ENCODE results near the gene NEMP2.

The NEMP2 gene, protein sequence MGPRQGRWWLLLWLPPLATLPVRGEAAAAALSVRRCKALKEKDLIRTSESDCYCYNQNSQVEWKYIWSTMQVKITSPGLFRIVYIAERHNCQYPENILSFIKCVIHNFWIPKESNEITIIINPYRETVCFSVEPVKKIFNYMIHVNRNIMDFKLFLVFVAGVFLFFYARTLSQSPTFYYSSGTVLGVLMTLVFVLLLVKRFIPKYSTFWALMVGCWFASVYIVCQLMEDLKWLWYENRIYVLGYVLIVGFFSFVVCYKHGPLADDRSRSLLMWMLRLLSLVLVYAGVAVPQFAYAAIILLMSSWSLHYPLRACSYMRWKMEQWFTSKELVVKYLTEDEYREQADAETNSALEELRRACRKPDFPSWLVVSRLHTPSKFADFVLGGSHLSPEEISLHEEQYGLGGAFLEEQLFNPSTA

DNA sequence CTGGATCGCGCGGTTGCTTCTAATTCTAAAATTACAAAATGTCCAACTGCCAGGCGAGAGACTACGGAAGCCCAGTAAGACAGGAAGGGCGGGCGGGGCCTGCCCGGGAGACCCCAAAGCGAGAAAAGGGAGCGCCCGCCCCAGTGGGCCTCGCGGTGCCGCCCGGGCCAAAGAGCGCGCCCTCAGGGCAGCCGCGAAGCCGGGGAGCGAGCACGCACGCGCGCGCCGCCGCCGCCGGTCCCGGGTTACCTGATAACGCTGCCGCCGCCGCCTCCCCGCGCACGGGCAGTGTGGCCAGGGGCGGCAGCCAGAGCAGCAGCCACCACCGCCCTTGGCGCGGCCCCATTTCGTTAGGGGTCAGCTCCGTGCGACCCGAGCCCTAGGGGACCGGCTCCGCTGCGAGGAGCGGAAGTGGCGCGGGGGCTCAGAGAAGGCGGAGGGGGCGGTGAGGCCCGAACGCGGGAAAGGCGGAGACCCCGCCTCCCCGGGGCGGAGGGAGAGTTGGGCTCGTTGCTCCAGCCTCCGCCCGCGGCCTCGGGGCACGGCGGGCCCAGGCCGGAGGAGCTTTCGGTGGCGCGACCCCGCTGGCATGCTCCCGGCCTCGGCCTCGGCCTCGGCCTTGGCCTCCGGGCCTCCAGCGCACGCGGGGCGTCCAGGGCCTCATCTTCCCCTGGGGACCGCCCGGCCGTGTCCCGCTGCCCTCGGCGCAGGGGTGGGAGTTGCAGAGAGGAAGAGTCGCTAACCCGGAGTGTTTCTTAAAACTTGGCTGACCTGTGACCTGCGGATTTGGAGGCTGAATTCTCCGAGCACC, at the start of gene NEMP2:
Gene NEMP2 (minus strand): TSS at position 413 of the 811 bp plus-strand sequence. CDS start 67 bp downstream, at position 346.
- peak; percentile 86 for DNase-seq

DNA sequence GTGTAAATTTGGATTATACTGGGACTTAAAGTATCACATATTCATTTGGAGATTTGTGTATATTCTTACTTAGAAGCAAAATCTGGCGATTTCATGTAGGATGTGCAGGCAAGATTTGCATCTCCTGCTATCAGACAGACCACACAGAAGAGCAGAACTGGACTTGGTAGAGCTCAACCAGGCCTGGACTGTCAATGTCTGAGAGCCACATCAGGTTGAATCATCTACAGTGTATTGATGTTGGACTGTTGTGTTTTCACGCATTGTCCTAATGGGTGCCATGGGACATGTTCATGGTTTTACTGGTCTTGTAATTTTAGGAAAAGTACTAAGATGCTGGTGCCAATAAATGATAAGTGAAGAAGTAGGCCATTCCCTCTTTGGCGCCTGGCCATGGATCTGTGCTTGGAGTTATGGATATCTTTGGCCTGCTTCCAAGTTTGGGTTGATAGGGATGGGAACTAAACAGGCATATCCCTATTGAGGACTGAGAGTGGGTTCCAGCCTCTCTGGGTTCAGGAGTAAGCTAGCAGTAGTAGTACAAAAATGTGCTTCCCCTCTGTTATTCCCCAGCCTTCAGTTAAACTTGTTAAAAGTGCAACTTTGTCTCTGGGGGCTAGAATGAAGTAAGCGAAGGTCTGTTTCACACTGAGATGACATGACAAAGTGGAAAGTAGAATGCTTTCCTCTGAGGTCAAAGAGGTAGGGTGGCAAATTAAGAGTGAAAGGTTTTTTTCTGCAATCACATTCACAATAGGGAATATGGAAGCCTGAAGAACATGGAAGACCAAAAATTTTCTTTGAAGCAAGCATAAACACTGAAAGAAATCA, 49.2 kb upstream of the NEMP2 start:
- DNase-seq: peak; percentile 65

DNA sequence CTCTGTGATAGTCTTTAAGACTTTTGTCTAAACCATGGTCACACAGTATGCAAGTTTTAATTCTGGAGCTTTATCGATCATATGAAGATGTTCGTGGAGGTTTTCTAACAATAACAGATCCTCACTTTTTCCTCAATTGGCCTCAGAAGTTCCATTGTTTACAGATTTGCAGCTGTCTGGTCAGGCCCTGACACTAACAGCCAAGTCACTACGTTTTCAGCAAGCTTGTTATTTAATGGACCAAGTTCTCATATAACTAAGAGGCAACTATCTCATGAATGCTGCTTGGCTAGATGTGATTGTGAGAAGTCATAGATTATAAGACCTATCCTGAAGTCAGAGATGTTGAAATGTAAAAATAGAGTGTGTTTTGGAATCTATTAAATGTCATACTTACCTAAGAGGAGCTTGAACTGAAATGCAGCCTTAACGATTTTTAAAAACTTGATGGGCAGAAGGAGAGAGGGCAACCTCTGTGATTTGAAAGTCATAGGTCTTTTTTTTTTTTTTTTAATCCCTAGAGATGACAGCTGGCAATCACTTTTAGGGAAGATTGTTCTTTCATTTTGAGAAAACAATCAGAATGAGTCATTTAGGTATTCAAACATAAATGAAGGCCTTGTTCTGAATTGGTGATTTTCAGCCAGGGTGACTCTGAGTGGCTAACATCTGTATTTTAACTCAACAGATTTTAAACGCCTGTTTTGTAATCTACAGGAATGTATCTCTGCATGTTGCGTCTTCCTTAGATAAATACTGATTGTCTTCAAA, 48.4 kb upstream of the NEMP2 start:
- DNase-seq: no peak

DNA sequence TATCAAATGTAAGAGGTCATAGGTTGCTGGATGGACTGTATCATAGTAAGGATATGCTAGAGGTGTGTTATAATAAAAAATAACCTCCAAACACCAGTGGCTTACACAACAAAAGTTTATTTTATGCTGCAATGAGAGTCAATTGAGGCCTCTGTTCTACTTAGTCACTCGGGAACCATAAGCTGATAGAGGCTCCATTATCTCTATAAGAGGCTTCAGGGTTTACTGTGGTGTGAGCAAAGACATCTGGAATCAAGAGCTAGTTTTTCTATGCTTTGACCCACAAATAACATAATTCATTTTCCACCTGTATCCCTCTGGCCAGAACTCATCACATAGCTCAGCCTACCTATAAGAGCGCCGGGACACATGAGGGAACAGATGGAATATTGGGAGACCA, 47.5 kb upstream of the NEMP2 start:
- no peak for DNase-seq

DNA sequence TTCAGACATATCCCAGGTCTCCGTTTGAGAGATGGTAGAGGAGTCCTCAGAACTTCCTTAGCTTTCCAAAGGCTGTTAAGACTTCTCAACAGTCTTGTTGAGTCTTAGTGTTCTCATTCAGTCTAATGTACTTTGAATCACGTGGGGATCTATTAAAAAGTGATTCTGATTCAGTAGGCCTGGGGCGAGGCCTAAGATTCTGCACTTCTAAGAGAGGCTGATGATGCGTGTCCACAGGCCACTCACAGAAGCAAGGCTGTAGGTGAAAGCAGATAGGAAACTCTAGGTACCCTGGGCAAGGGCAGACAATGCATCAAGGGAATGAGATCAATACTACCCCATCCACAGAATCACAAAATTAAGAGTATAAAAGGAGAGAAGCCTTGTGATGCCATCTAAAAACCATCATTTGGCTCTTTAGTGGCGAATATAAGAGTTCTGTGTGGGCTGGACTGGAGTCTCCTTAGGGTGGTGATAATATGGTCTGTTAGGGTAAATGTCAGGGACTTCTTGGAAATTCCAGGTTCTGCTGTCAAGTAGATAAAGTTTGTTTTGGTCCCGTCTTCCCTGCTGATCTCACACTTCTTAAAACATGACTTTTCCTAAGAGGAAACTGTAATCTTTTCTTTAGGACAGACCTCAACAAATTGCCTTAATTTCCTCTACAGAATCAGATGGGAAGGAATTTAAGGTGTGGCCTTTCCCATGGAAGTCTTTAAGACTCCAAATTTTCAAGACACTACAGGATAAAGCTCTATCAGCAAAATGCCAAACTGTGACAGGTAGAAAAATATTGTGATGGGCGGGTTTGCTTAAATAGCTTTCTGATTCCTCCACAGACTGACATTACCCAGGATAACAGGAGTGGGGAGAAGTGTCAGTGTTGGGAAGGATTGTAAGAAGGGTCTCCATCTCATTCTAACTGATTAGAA, 45.7 kb upstream of the NEMP2 start:
- no peak for DNase-seq

DNA sequence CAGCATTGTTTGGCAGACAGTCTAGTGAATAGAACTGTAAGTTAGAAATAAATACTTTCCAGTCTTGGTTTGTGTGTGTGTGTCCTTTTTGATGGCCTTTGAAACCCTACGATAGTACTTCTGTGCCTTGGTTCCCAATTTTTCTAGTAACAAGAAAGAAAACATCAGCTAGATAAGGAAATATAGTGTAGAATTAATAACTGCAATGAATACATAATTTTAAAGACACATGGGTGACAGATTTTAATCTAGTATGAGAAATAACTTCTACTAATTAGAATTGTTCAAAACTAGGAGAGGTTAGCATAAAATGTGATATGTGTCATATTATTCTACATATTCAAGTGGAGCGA, 44.5 kb upstream of the NEMP2 start:
- no peak for DNase-seq

DNA sequence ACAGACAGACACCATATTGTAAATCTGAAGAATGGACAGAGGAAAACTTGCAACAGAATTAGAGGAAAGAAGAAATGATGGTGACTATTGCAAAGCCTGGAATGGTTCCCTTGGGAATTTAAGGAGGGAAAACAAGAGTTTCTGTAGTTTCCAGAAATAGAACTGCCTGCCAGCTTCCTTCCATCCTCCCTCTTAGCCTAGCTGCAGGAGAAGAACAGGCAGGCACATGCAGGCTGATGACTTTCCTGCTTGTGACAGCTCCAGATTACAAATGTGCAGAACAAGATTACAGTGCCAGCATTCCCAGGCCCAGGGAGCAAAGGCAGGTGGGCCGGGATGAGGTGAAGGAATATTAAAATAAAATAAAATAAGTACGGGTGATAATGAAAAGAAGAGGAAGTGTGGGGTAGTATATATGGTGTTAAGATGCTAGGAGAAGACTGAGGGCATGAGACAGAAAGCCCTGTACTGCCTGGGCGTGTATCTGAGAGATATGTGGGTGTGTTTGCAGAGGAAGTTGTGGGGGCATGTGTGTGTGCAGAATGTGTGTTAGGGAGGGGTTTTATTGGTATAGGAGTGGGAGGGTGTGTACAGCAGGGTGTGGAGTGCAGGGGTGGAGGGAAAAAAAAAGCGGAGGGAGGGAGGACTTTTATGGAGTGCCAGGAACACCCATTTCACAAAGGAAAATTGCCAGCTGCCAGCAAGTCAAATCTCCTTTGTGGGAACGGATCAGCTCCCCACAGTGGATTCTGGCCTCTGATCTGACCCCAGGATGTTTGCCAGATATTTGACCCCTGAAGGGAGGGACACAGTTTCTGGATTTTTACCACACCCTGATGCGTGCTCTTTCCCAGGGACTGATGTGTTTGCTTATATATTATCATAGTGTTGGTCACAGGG, 43.9 kb upstream of the NEMP2 start:
- peak; percentile 44 for DNase-seq

DNA sequence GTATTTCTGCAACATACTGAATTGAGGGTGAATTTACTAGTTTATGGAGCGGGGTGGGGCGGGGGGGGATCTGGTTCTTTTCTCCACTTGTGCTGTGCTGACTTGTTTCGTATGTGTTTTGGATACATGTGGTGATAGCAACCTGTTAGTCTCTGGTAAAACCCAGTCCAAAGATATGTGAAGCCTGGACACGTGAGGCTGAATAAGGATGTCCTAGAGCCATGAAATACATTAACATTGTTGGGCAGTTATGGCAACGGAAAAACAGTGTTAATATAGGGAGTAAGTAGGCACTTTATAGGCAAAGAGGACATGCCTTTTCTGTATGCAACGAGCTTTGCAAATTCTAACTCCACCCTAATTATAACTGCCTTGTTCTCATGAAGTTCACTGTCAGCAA, 42.1 kb upstream of the NEMP2 start:
- DNase-seq: no peak

DNA sequence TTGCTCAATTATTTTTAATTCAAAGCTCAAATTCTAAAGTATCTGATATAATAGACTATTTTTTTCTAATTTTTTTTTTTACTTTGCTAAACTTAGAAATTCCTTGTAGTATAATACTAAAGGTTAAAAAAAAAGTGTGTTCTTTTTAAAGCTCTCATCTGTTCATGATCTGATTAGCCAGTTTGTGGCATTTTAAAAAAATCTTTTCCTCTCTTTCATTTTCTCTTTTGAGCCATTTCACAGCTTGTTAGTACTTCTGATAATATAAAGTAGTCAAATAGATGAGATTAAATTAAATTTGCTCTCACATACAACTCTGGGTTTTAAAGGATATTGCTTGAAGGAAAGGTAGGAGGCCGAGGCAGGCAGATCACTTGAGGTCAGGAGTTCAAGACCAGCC, 40.7 kb upstream of the NEMP2 start:
- no peak for DNase-seq

DNA sequence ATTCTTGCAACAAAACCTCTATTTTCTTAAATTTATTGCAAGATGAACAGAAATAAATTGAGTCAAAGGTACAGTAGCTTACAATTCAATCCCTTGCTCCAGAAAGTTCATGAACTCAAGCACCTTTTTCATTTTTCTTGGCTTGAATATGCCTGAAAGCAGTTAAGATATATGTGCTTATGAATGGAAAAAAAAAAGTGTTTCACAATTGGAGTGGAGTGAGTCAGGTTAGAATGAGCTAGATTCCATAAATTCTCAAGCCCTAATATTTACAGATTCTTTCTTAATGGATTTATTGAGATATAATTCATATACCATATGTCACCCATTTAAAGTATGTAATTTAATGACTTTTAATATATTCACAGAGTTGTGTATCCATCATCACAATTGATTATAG, 39.6 kb upstream of the NEMP2 start:
- DNase-seq: no peak

DNA sequence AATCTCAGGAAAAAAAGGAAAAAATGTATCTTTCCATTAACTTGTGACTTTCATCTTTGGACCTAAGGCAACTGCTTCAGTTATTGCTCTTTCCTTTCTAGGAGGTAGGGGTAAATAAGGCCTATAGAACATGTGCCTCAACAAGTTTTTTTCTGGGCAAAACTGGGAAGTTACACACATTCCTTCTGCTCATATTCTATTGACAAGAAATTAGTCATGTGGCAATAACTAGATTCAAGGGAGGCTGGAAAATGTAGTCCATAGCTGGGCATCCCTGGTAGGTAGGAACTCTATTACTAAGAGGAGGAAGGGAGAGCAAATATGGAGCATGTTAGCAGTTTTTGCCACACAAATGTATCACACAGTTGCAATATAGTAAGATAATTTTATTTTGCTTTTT, 37.7 kb upstream of the NEMP2 start:
- no peak for DNase-seq

DNA sequence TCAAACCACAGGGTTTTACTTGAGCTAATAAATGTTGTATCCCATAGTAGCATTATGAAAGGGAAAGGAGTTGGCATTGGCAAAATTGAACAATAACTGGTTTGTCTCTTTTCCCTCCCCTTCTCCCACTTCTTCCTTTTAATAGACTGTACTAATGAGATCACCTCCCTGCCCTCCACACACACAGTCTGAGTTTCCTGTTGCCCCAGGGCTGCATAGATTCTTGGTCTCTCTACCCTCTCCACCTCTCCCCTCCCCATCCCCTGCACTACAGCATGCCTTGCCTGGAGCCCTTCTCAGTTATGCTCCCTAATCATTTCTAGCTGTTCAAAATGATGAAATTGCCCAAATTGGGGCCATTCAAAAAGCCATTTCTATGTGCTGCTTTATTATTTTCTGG, 37.2 kb upstream of the NEMP2 start:
- no peak for DNase-seq

DNA sequence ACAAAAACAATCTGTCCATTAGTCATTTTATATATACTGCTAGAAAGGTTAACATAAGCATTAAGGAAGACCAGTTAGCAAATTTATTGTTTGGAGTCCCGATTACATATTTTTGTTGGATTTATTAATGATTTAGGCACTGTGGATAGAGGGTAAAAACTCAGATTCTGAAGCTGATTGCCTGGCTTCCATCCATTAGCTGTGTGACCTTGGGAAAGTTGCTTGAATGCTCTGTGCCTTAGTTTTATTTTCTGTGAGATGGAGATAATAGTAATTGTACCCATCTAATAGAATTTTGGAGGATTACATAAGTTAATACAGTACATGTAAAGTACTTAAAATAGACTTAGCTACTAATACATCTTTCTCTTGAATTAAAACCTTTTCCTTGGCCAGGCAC, 36.3 kb upstream of the NEMP2 start:
- no peak for DNase-seq

DNA sequence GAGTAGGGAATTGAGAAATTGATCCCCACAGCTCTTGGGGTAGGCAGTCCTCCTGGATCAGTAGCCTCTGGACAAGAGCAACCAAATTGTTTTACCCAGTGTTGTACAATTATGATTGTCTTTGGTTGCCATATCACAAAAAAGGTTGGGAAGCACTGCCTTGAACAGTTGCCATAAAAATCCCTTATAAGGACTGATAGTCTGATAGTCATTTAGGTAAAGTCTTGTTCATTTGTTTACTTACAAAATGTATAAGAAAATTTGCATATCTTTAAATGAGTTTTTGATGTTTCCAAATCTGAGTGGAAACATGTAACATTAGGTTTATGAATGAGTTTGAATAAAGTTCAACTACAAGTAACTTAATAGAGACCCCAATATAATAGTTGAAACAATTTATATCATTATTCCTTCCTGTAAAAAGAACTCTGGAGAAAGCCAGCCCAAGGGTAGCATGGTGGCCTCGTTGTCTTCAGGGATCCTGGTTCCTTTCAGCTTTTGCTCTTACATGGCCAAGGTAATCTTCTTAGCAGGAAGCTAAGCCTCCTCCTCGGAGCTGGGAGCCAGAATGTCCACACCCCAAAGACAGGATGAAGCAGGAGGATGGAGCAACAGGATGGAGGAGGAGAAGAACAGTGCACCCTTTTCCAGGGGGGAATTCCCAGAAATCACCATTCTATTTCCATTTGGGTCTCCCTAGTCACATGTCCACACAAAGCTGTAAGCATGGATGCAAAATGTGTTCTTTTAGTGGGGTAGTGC, 35.7 kb upstream of the NEMP2 start:
- no peak for DNase-seq

DNA sequence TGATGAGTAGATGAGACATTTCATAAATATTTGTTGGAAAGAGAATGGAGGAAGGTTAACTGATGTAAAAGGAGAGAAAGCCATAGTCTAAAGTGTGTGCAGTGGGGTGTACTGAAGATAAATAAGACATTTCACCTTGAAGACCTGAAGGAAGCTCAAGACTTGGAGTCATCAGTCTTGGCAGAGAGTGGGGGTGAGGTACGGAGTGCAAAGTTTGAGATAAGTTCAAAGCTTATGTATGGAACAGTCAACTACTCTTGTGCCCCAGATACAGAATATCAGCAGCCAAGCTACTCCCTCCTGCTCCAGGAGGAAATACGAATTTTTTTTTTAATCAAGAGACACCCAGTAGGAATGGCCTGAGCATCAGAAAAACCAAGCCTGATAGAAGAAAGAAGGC, 30.3 kb upstream of the NEMP2 start:
- no peak for DNase-seq

DNA sequence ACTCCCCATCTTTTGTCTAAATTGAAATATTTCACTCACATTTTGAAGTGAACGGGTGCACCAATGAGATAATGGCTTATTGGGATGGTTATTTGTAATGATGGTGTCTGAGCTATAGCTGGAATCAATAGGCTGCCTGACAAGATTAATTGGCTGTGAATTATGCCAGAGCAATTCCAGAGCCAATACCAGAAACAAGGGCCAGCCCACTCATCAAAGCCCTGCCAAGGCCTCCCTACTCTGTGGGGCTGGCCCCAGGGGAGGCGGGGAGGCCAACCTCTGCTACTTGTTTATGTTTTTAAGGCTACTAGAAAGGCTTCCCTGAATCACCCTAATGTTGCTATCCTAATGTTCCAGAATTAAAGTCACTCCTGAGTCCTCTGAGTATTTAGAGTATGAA, 29.1 kb upstream of the NEMP2 start:
- DNase-seq: no peak

DNA sequence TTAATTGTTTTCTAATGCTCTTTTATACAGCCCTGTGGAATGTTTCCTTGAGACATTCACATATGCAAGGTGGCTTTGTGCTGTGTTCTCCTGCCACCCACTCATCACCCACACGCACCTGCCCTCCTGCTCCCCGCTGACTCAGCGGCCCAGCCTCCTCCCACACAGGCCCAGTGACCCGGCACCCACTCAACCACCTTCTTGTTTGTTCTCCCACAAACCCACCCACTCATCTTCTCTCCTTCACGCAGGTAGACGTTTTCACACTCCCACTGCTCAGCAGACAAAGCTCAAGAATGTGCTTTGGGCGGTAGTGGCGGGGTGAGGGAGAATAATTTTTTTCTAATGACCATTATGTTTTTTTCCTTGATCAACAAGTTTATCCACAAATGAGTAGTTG, 28.6 kb upstream of the NEMP2 start:
- DNase-seq: no peak

DNA sequence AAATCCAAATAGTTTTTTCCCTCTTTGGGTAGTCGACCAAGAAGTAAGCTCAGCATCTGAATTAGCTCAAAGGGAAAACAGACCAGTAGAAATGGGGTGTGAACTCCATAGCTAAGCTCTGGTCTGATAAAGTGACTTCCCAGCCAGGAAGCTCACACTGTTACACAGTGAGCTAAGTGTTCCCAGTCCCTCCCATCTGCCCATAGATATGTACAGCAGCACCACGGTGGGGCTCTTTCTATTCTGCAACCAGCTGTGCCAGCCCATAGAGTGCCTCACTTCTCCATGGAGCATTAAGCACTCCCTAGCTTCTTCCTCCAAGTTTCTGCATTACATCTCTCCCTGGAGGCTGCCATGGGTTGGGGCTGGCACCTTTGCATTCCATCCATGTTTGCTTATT, 27.6 kb upstream of the NEMP2 start:
- peak; percentile 70 for DNase-seq

DNA sequence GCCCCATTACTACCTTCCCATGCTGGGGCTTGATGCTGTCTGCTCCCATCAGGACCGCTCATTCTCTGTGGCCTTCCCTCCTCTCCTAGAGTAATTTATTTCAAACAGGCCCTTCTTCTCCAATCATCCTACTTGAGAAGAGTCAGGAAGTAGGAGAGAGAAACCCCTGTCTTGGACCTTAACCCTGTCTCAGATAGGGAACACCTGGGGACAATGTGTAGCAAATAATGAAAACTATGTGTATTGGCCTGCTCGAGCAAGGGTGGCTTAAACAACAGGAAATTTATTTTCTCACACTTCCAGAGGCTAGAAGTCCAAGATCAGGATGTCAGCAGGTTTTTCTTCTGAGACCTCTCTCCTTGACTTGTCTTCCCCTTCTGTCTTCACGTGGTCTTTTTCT, 26.6 kb upstream of the NEMP2 start:
- DNase-seq: no peak

Data from NCI-H345 (cell line).